H1 (cell line): ENCODE data around the gene FNIP2. TPM values are rescaled to one million over a fixed set of nuclear protein-coding genes. Genes with fewer than 3 reads are reported as not detected.

Source experiments
- CHD2 ChIP-seq: IDR thresholded peaks from 2 replicates; pipeline ENCODE4 v1.6.1; 2012; ENCODE audit warnings: low read length, improper control_type of control experiment
- EGR1 ChIP-seq: IDR thresholded peaks from 2 replicates; pipeline ENCODE4 v1.6.1; 2011; ENCODE audit warnings: low read depth, low read length, borderline replicate concordance
- polyA plus RNA-seq, 7 experiments: library from polyadenylated mRNA; depleted of rRNA in 3 of 7; stranded (reverse) in 5 of 7; unstranded in 2 of 7; fragments of >200 nt in 5 of 7; fragments of 200-250 nt in 2 of 7; gene quantifications; 1 replicate in 5 of 7; 2 replicates in 1 of 7; 4 replicates in 1 of 7; pipeline versions ENCODE4 v1.2.1 to v1.2.3, GENCODE V29; 2011 to 2013; ENCODE audit warnings: missing spikeins in 2 of 7, mixed read lengths in 2 of 7
- total RNA-seq: library from RNA; stranded (reverse); fragmentation: NEBNext Ultra II Directional; extraction: Animal tissue kit (Norgen Biotek cat#: 25700); gene quantifications from 2 replicates; pipeline ENCODE4 v1.2.1, GENCODE V29; 2021
- TF ChIP-seq, protein P1 (sequence below): IDR thresholded peaks from 2 replicates; pipeline ENCODE4 v1.6.1; 2011; ENCODE audit warnings: low read length, improper control_type of control experiment
- TF ChIP-seq, protein P2 (sequence below): IDR thresholded peaks from 2 replicates; pipeline ENCODE4 v1.6.1; 2012; ENCODE audit warnings: low read length, inconsistent platforms

FNIP2 gene
- total and polyA plus RNA-seq, 2 of the 8 experiments (the other 6 are each of a cell fraction or from before 2014, with no cell fraction given), result 4.0 to 13.0 TPM

DNA sequence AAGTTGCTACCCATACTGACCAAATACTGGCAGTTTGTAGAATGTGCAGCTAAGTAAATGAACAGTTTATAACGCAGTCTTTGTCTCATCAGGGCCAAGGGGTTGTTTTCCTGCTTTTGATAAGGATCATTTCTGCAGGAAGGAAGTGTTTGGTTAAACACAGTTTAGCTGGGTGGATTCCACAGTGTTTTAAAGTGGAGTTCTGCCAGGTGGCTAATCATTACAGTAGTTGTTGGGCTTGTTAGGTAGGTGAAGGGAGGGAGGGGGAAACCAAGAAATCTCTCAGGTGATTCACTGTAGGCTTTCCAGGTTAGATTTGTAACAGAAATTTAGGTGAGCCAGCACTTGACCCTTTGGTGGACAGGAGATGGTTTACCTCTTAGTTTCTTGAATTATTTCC, 58.1 kb downstream of the FNIP2 start (continued):
- TF ChIP-seq, protein P1, sequence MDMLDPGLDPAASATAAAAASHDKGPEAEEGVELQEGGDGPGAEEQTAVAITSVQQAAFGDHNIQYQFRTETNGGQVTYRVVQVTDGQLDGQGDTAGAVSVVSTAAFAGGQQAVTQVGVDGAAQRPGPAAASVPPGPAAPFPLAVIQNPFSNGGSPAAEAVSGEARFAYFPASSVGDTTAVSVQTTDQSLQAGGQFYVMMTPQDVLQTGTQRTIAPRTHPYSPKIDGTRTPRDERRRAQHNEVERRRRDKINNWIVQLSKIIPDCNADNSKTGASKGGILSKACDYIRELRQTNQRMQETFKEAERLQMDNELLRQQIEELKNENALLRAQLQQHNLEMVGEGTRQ, result no peak
- no peak for TF ChIP-seq CHD2
- TF ChIP-seq, protein P2, sequence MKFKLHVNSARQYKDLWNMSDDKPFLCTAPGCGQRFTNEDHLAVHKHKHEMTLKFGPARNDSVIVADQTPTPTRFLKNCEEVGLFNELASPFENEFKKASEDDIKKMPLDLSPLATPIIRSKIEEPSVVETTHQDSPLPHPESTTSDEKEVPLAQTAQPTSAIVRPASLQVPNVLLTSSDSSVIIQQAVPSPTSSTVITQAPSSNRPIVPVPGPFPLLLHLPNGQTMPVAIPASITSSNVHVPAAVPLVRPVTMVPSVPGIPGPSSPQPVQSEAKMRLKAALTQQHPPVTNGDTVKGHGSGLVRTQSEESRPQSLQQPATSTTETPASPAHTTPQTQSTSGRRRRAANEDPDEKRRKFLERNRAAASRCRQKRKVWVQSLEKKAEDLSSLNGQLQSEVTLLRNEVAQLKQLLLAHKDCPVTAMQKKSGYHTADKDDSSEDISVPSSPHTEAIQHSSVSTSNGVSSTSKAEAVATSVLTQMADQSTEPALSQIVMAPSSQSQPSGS, result no peak
- TF ChIP-seq EGR1, result no peak
